ENCODE results near the gene NAP1L3. TPM values are rescaled to one million over a fixed set of nuclear protein-coding genes. Genes with fewer than 3 reads are reported as not detected.

The NAP1L3 gene
- total RNA-seq (1 to 10 TPM; 3.9 to 5.0 TPM), total RNA-seq (5.9 to 9.4 reads per million in 2 donors)

GRCh38 chrX:93673056-93673868, at the start of gene NAP1L3:
Gene NAP1L3, minus strand, starts transcription at chrX:93673578. Its CDS starts 274 bp downstream, at chrX:93673304.
- ATAC-seq: peak; percentile 79
- Mint-ChIP-seq H3K27me3 (no peaks in the 10 kb centered on the region), H3K4me3 (peak within 1 kb of the TSS; percentile 94), H3K36me3 (ENCODE audit: low read depth) (no peaks in the 10 kb centered on the region), H3K27ac (peak within 1 kb of the TSS; percentile 93), H3K4me1 (peaks cover 17% of the 10 kb centered on the region)
- peak; percentile 16 to 40 (median 22) for DNase-seq
- H3K9me3 ChIP-seq (ENCODE audit: control insufficient read depth, low read length, poor library complexity, severe bottlenecking): no peaks in the 10 kb centered on the region

GRCh38 chrX:93711076-93711475, 37.7 kb upstream of the NAP1L3 start:
- Mint-ChIP-seq H3K4me3 (no peak overlapping the region), H3K36me3 (ENCODE audit: low read depth) (no peaks in the 10 kb centered on the region), H3K4me1 (no peaks in the 10 kb centered on the region), H3K27ac (no peak overlapping the region), H3K27me3 (no peaks in the 10 kb centered on the region)
- H3K9me3 ChIP-seq (ENCODE audit: control insufficient read depth, low read length, poor library complexity, severe bottlenecking): no peaks in the 10 kb centered on the region
- DNase-seq (no peak), ATAC-seq (no peak)

GRCh38 chrX:93703701-93704100, 30.3 kb upstream of the NAP1L3 start:
- Mint-ChIP-seq H3K36me3 (ENCODE audit: low read depth) (no peaks in the 10 kb centered on the region), H3K27ac (no peak overlapping the region), H3K4me3 (no peak overlapping the region), H3K4me1 (no peaks in the 10 kb centered on the region), H3K27me3 (no peaks in the 10 kb centered on the region)
- ATAC-seq (no peak), DNase-seq (no peak)
- H3K9me3 ChIP-seq (ENCODE audit: control insufficient read depth, low read length, poor library complexity, severe bottlenecking): no peaks in the 10 kb centered on the region

- Mint-ChIP-seq H3K27ac (no peak overlapping the region), H3K4me1 (peaks cover 2% of the 10 kb centered on the region), H3K36me3 (ENCODE audit: low read depth) (no peaks in the 10 kb centered on the region), H3K4me3 (no peak overlapping the region), H3K27me3 (no peaks in the 10 kb centered on the region)
- H3K9me3 ChIP-seq (ENCODE audit: control insufficient read depth, low read length, poor library complexity, severe bottlenecking): no peaks in the 10 kb centered on the region
- DNase-seq (no peak), ATAC-seq (no peak)
These were observed 22.6 kb upstream of the NAP1L3 start for GRCh38 chrX:93695981-93696380.

GRCh38 chrX:93673869-93674271, 492 bp upstream of the NAP1L3 start, which contains the start of gene FAM133A:
Gene FAM133A, plus strand, starts transcription at chrX:93674206. Its CDS starts 35,214 bp downstream, at chrX:93709420.
- peak within 1 kb of the TSS; percentile 93 for H3K27ac Mint-ChIP-seq
- DNase-seq (no peak), ATAC-seq (peak; percentile 19)
- H3K9me3 ChIP-seq (ENCODE audit: control insufficient read depth, low read length, poor library complexity, severe bottlenecking): no peaks in the 10 kb centered on the region
- H3K4me1 Mint-ChIP-seq: peaks cover 15% of the 10 kb centered on the region
- no peaks in the 10 kb centered on the region for H3K27me3 Mint-ChIP-seq
- H3K4me3 Mint-ChIP-seq: peak within 1 kb of the TSS; percentile 94
- no peaks in the 10 kb centered on the region for H3K36me3 Mint-ChIP-seq (ENCODE audit: low read depth)

GRCh38 chrX:93660575-93660974, 12.8 kb downstream of the NAP1L3 start:
- H3K4me3 Mint-ChIP-seq: no peak overlapping the region
- no peak overlapping the region for H3K27ac Mint-ChIP-seq
- DNase-seq (no peak), ATAC-seq (no peak)
- no peaks in the 10 kb centered on the region for H3K4me1 Mint-ChIP-seq
- peaks cover 2% of the 10 kb centered on the region for H3K27me3 Mint-ChIP-seq
- H3K9me3 ChIP-seq (ENCODE audit: control insufficient read depth, low read length, poor library complexity, severe bottlenecking): no peaks in the 10 kb centered on the region
- peaks cover 2% of the 10 kb centered on the region for H3K36me3 Mint-ChIP-seq (ENCODE audit: low read depth)

GRCh38 chrX:93649381-93649780, 24.0 kb downstream of the NAP1L3 start:
- Mint-ChIP-seq H3K27me3 (no peaks in the 10 kb centered on the region), H3K4me3 (no peak overlapping the region), H3K36me3 (ENCODE audit: low read depth) (no peaks in the 10 kb centered on the region), H3K27ac (no peak overlapping the region), H3K4me1 (no peaks in the 10 kb centered on the region)
- H3K9me3 ChIP-seq (ENCODE audit: control insufficient read depth, low read length, poor library complexity, severe bottlenecking): no peaks in the 10 kb centered on the region
- ATAC-seq: no peak
- no peak for DNase-seq

GRCh38 chrX:93637591-93637990, 35.8 kb downstream of the NAP1L3 start:
- H3K9me3 ChIP-seq (ENCODE audit: control insufficient read depth, low read length, poor library complexity, severe bottlenecking): no peaks in the 10 kb centered on the region
- no peak for DNase-seq
- no peak for ATAC-seq
- Mint-ChIP-seq H3K27ac (no peak overlapping the region), H3K4me3 (no peak overlapping the region), H3K4me1 (no peaks in the 10 kb centered on the region), H3K36me3 (ENCODE audit: low read depth) (no peaks in the 10 kb centered on the region), H3K27me3 (no peaks in the 10 kb centered on the region)

Other genes starting within 250 kb of the NAP1L3 start
- not detected for gene FAM133A, start 628 bp upstream of the NAP1L3 start, total RNA-seq